ENCODE data around the gene FAM171A2.
A peak's percentile ranks its signal among the peaks of the same experiment; 100 is the strongest.
"Not testable (repeated sequence)": the region's sequence is repeated elsewhere in the genome, so short reads cannot be mapped to it uniquely, and the experiment has no call there.

The FAM171A2 gene

DNA sequence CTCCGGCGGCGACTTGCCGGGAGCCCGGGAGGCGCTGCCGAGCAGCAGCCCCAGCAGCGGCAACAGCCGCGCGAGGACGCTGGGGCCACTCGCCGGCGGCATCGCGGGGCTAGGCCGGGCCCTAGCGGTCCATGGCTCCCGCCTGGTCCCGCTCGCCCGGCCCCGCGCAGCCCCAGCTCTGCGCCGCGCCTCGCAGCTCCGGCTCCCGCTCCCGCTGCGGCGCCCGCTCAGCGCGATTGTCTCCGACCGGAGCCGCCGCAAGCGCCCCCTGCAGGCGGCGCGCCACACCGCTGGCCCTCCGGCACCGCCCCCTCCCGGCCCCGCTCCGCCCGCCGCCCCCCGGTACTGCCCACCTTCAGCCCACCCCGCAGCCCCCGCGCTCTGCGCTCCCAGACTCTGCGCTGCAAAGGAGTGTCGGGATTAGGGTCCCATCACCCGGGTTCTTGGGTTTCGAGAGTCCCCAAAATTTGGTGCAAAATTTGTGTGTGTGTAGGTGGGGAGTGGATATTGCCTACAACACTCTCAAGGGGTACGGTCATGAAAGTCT, at the start of gene FAM171A2:
Gene FAM171A2, minus strand, starts transcription at position 241 of the 547 bp plus-strand sequence. Its CDS starts 139 bp downstream, at position 102.
- peak in 1 of 2 experiments; percentile 64 for DNase-seq

- no peak for DNase-seq
Observed at GRCh38 chr17:44409309-44410028, 45.8 kb upstream of the FAM171A2 start.

GRCh38 chr17:44408786-44409185, 45.1 kb upstream of the FAM171A2 start:
- no peak for DNase-seq

DNA sequence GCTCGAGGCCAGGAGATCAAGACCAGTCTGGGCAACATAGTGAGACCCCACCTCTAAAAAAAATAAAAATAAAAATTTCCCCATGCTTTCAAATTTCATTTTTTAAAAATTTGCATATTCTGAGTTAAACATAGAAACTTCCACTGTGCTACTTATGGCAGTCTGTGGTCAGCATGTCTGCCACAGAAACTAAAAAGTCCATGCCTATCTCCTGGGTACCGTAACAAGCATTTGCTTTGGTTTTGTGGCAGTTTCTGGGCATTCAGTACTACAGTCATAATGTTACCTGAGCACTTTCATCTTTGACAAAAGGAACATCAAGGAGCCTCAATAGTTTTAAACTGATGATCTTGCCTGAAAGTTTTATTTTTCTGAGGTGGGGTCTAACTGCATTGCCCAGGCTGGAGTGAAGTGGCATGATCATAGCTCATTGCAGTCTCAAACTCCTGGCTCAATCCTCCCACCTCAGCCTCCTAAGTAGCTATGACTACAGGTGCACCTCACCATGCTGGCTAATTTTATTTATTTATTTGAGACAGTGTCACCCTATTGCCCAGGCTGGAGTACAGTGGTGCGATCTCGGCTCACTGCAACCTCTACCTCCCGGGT, 39.0 kb upstream of the FAM171A2 start:
- no peak for DNase-seq

DNA sequence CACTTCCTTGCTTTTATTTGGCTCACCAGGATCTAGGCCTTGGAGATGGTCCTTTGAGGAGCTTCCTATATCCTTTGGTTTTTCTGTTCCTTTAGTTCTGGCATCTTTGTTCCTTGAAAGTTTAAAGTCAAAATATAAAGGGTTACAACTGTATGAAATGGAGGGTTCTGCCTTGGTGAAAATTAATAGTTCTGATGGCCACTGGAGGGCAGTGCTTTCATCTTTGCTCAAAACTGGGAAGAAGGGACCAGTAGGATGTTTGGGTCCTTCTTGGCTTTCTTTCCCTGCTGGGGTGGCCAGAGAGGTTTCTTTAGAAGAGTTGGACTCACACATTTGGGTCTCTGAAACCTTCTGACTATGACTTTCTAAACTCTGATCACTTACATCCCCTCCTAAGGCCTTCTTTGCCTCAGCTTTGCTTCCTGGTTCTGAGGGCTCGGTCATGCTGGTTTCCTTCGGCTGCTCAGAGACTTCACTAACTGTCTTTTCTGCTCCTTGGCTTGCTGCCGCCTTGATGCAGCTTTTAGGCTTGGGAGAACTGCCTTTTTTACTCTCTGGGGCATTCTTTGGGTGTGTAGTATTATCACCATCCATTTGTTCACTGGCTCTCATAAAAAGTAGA, 36.7 kb upstream of the FAM171A2 start:
- DNase-seq: no peak

DNA sequence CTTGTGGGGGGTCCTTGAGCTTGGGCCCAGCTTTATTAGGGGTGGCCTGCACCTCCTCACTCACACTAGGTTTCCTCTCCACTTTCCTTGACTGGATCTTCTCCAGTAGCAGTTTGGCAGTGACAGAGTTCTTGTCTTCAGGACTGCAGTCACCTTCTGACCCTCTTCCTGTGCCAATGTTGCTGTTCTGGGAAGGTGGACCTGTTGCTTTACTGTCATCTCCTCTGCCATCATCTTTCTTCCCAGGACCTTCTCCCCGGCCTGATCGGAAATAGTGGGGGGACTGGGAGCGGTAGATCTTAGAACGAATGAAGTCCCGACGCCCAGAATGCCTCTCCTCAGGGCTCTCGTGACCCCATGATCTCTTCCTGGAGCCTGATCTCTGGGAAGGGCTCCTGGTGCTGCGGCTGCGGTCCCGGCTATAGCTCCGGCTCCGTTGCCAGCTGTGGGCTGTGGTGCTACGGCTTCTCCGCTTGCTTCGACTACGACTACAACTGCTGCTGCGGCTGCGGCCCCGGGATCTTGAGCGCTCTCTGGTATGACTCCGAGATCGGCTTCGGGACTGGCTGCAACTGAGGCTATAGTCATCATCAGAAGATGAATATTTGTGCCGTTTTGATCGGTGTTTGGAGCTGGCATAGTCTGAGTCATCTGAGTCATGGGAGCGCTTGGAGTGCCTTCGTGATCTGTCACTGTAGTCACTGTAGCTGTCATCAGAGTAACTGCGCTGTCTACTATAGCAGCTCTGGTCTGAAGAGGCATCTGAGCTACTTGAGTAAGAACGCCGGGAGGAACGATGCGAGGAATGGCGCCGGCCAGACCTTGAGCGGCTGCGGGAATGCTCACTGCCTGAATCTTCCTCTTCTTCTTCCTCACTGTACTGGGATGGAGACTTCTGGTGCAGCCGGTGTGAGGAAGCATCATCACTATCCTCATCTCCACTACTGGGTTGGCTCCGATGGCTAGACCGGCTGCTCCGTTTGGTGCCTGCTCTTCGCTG, 35.3 kb upstream of the FAM171A2 start:
- no peak for DNase-seq

GRCh38 chr17:44397479-44398440, 34.1 kb upstream of the FAM171A2 start:
- no peak for DNase-seq

DNA sequence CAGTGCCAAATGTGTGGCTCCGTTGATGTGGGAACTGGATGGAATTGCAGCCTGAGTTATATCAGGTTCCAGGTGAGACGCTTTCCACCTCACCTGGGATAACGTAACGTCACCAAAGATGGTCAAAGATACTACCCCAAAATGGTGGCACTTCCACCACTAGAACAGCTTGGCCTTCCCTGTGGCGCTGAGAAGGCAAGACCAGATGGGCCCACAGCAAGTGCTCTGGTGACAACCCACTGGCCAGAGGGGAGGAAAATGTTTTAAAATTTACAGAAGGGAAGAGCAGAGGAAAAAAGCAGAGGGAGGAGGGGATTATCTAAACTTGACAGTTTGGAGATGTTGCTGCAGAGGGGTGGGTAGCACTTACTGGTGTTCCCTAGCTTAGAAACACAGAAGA, 33.3 kb upstream of the FAM171A2 start:
- DNase-seq: no peak

GRCh38 chr17:44394833-44395232, 31.2 kb upstream of the FAM171A2 start:
- no peak for DNase-seq

DNA sequence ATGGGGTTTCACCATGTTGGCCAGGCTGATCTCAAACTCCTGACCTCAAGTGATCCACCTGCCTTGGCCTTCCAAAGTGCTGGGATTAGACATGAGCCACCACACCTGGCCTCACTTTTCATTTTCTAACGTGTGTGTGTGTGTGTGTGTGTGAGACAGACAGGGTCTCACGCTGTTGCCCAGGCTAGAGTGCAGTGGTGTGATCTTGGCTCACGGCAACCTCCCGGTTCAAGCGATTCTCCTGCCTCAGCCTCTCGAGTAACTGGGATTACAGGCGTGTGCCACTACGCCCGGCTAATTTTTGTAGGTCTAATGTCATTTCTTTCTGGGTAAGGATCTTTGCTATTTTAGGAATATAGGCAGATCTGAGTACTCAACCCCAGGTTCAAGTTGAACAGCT, 30.5 kb upstream of the FAM171A2 start:
- not testable (repeated sequence) for DNase-seq

GRCh38 chr17:44390250-44390870, 26.7 kb upstream of the FAM171A2 start:
- no peak for DNase-seq

- DNase-seq: no peak
Observed at GRCh38 chr17:44389723-44390202, 26.1 kb upstream of the FAM171A2 start.

GRCh38 chr17:44389281-44389680, 25.6 kb upstream of the FAM171A2 start, which contains the start of gene ITGA2B:
ITGA2B (minus strand) TSS chr17:44389649; CDS start chr17:44389473, 176 bp downstream.
- no peak for DNase-seq

GRCh38 chr17:44387804-44388203, 24.2 kb upstream of the FAM171A2 start:
- DNase-seq: no peak

GRCh38 chr17:44386182-44386525, 22.5 kb upstream of the FAM171A2 start:
- DNase-seq: no peak

- peak in 1 of 2 experiments; percentile 72 for DNase-seq
Observed at GRCh38 chr17:44385287-44386181, 21.9 kb upstream of the FAM171A2 start.

DNA sequence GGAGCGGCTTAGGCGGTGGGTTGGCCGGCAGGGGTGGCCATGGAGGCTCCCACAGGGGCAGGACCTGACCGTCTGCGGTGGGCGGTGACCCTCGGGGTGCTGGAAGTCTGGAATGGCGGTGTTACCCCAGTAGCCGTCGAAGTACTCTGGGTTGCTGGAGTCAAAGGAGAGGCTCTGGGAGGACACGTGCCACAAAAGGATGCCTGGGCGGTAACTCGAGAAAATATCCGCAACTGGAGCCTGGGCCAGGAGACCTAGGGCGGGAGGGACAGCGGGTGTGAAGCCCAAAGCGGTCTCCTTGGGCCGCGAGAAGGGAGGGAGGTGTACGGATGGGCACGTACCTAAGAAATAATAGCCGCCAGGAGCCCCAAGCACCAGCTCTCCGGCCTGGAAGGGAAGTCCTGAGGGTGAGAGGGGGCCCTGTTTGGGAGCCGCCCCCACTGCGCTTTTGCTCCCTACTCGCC, 21.2 kb upstream of the FAM171A2 start:
- no peak for DNase-seq

- DNase-seq: no peak
Observed at GRCh38 chr17:44384281-44384822, 20.7 kb upstream of the FAM171A2 start.

DNA sequence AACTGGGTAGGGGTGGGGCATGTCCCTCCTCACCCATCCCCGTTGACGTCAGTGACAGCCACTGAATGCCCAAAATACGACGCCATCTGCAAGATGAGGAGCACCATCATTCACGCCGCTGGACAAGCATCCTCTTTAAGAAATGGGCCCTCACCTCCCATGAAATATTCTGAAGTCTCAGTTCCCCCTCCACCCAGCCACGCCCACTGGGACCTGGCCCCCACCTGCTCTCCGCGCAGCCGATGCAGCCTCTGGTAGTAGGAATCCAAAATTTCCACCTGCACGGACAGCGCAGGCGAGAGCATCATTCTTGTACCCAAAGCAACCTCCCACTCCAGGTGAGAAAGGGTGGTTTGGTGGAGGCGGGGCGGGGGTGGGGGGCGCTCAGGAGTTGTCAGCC, 20.2 kb upstream of the FAM171A2 start:
- no peak for DNase-seq
